H1 (cell line): Measurements from ENCODE around the gene XRN2. TPM values are rescaled to one million over a fixed set of nuclear protein-coding genes. Genes with fewer than 3 reads are reported as not detected.

ENCODE experiments used
- CTCF ChIA-PET: fragments of 300-600 bp; sonication (Branson Sonifier 250); formaldehyde crosslinking; loops from one replicate; lab custom pipeline; 2021; ENCODE audit not compliant: partially characterized antibody; lab: Charles Lee
- POLR2A ChIA-PET: fragments of 300-600 bp; sonication (Branson Sonifier 250); formaldehyde crosslinking; loops from one replicate; lab custom pipeline; 2021; ENCODE audit warnings: inconsistent platforms; ENCODE audit not compliant: partially characterized antibody; lab: Charles Lee
- DNase-seq, 2 experiments: peaks; one replicate each; pipeline versions ENCODE4 v3.0.0 to v3.0.0-alpha.2; 2010 to 2022; ENCODE audit warnings: low spot score in 2 of 2, low read depth in 1 of 2, mixed read lengths in 1 of 2
- FAIRE-seq: peaks from 2 replicates; lab custom pipeline; 2011; peaks lifted over from hg19 to GRCh38; lab: Jason Lieb, UNC
- H2AFZ ChIP-seq: 2 replicates; pipeline ENCODE4 v1.8.1; 2012; ENCODE audit warnings: low read length, inconsistent platforms
- H2AK5ac ChIP-seq: 2 replicates; pipeline ENCODE4 v1.6.1; 2013; ENCODE audit warnings: low read depth, low read length
- H2BK120ac ChIP-seq: replicated peaks from 2 replicates; pipeline ENCODE3; 2013; ENCODE audit warnings: low read depth, low read length, inconsistent platforms
- H2BK12ac ChIP-seq: 2 replicates; pipeline ENCODE4 v1.6.1; 2013; ENCODE audit warnings: low read depth, low read length
- H2BK15ac ChIP-seq: 2 replicates; pipeline ENCODE4 v1.6.1; 2013; ENCODE audit warnings: low read length
- H2BK20ac ChIP-seq: 2 replicates; pipeline ENCODE4 v1.6.1; 2013; ENCODE audit warnings: low read length
- H2BK5ac ChIP-seq: 2 replicates; pipeline ENCODE4 v1.6.1; 2013; ENCODE audit warnings: low read depth, low read length
- H3K14ac ChIP-seq: 2 replicates; pipeline ENCODE4 v1.6.1; 2013; ENCODE audit warnings: inconsistent platforms; ENCODE audit not compliant: insufficient read length
- H3K18ac ChIP-seq: 2 replicates; pipeline ENCODE4 v1.6.1; 2013; ENCODE audit warnings: low read length; ENCODE audit errors: extremely low read depth
- H3K23ac ChIP-seq: 2 replicates; pipeline ENCODE4 v1.6.1; 2013; ENCODE audit warnings: inconsistent platforms; ENCODE audit not compliant: insufficient read length
- H3K23me2 ChIP-seq: 2 replicates; pipeline ENCODE4 v1.6.1; 2013; ENCODE audit warnings: low read depth, low read length
- H3K27ac ChIP-seq: 2 replicates; pipeline ENCODE4 v1.6.1; 2011; ENCODE audit warnings: low read depth, low read length, inconsistent platforms
- H3K27me3 ChIP-seq, 4 experiments: replicated peaks in 1 of 4; 1 replicate in 1 of 4; 2 replicates in 3 of 4; pipeline versions ENCODE4 v1.6.1 to v1.8.1; 2011 to 2013; ENCODE audit warnings: low read length in 3 of 4, mild to moderate bottlenecking in 3 of 4, inconsistent platforms in 2 of 4, mixed read lengths in 2 of 4, moderate library complexity in 1 of 4; ENCODE audit not compliant: control insufficient read depth in 3 of 4, insufficient read depth in 3 of 4; ENCODE audit errors: extremely low read depth in 1 of 4
- H3K36me3 ChIP-seq, 4 experiments: 2 replicates each; pipeline versions ENCODE4 v1.6.1 to v1.8.1; 2011 to 2013; ENCODE audit warnings: mild to moderate bottlenecking in 4 of 4, low read length in 3 of 4, moderate library complexity in 2 of 4, control low read depth in 1 of 4, inconsistent platforms in 1 of 4; ENCODE audit not compliant: insufficient read depth in 4 of 4, control insufficient read depth in 2 of 4
- H3K4ac ChIP-seq: replicated peaks from 2 replicates; pipeline ENCODE3; 2013; ENCODE audit warnings: low read length, low read depth, mixed read lengths, inconsistent platforms; ENCODE audit not compliant: insufficient read length
- H3K4me1 ChIP-seq, 4 experiments: replicated peaks in 1 of 4; 1 replicate in 1 of 4; 2 replicates in 3 of 4; pipeline versions ENCODE4 v1.6.1 to v1.8.1; 2011 to 2013; ENCODE audit warnings: low read length in 3 of 4, inconsistent platforms in 2 of 4, mixed read lengths in 1 of 4; ENCODE audit not compliant: insufficient read depth in 4 of 4, control insufficient read depth in 3 of 4
- H3K4me2 ChIP-seq, 2 experiments: 2 replicates each; pipeline versions ENCODE4 v1.6.1 to v1.8.1; 2011 to 2013; ENCODE audit warnings: low read depth in 2 of 2, low read length in 2 of 2, control low read depth in 1 of 2, inconsistent platforms in 1 of 2, mild to moderate bottlenecking in 1 of 2; ENCODE audit not compliant: insufficient read depth in 1 of 2
- H3K4me3 ChIP-seq, 4 experiments: fragments of 200-600, 300-600 bp in 1 of 4; sonication (generic), shearing (Covaris generic), sonication (Bioruptor Twin) in 1 of 4; 2 replicates each; pipeline versions ENCODE4 v1.5.1 to v1.8.1; 2011 to 2016; ENCODE audit warnings: low read length in 4 of 4, low read depth in 3 of 4, control low read depth in 2 of 4, inconsistent platforms in 2 of 4, mild to moderate bottlenecking in 2 of 4, mixed read lengths in 1 of 4, moderate library complexity in 1 of 4; ENCODE audit not compliant: insufficient read depth in 2 of 4; ENCODE audit errors: extremely low read depth in 1 of 4
- H3K56ac ChIP-seq: replicated peaks from 2 replicates; pipeline ENCODE3; 2013; ENCODE audit warnings: low read depth, mild to moderate bottlenecking, mixed read lengths, low read length, inconsistent platforms; ENCODE audit not compliant: insufficient read length
- H3K79me1 ChIP-seq: 2 replicates; pipeline ENCODE4 v1.6.1; 2013; ENCODE audit warnings: low read depth, low read length, control low read depth
- H3K79me2 ChIP-seq, 2 experiments: 2 replicates each; pipeline versions ENCODE4 v1.6.1 to v1.8.1; 2012 to 2013; ENCODE audit warnings: low read length in 2 of 2, mild to moderate bottlenecking in 2 of 2, inconsistent platforms in 1 of 2; ENCODE audit not compliant: insufficient read depth in 2 of 2, control insufficient read depth in 1 of 2
- H3K9ac ChIP-seq, 4 experiments: replicated peaks in 1 of 4; 1 replicate in 1 of 4; 2 replicates in 3 of 4; pipeline versions ENCODE4 v1.6.1 to v1.8.1; 2011 to 2013; ENCODE audit warnings: low read depth in 3 of 4, low read length in 3 of 4, control low read depth in 2 of 4, mild to moderate bottlenecking in 2 of 4, moderate library complexity in 2 of 4, inconsistent platforms in 1 of 4; ENCODE audit errors: extremely low read depth in 1 of 4
- H3K9me3 ChIP-seq, 2 experiments: 2 replicates each; pipeline versions ENCODE4 v1.6.1 to v1.8.1; 2012 to 2013; ENCODE audit warnings: mild to moderate bottlenecking in 2 of 2, moderate library complexity in 2 of 2, control low read depth in 1 of 2, inconsistent platforms in 1 of 2, low read depth in 1 of 2, low read length in 1 of 2, mixed read lengths in 1 of 2; ENCODE audit not compliant: insufficient read depth in 2 of 2
- H4K20me1 ChIP-seq, 2 experiments: replicated peaks in 1 of 2; 2 replicates each; pipeline versions ENCODE3 to v1.8.1; 2011 to 2013; ENCODE audit warnings: inconsistent platforms in 2 of 2, low read length in 2 of 2, mild to moderate bottlenecking in 1 of 2; ENCODE audit not compliant: insufficient read depth in 2 of 2, control insufficient read depth in 1 of 2
- H4K5ac ChIP-seq: 2 replicates; pipeline ENCODE4 v1.6.1; 2013; ENCODE audit warnings: low read length, low read depth, mixed read lengths, inconsistent platforms; ENCODE audit not compliant: insufficient read length
- H4K8ac ChIP-seq: 2 replicates; pipeline ENCODE4 v1.8.0; 2013; ENCODE audit warnings: mild to moderate bottlenecking, moderate library complexity, low read length, inconsistent platforms; ENCODE audit not compliant: insufficient read depth; ENCODE audit errors: extremely low read depth
- H4K91ac ChIP-seq: replicated peaks from 2 replicates; pipeline ENCODE3; 2013; ENCODE audit warnings: low read length, mixed read lengths, inconsistent platforms; ENCODE audit not compliant: insufficient read length
- CBX8 ChIP-seq: fragments of 300-800, 300-1000 bp; sonication (generic); IDR thresholded peaks from 2 replicates; pipeline ENCODE4 v1.7.1; 2016; ENCODE audit warnings: low read depth, low read length, borderline replicate concordance
- FOSL1 ChIP-seq: IDR thresholded peaks from 2 replicates; pipeline ENCODE4 v1.6.1; 2011; ENCODE audit warnings: mild to moderate bottlenecking, low read depth, low read length, moderate library complexity; ENCODE audit not compliant: insufficient read depth
- JUN ChIP-seq: IDR thresholded peaks from 2 replicates; pipeline ENCODE4 v1.6.1; 2011; ENCODE audit warnings: low read depth, mild to moderate bottlenecking, improper control_type of control experiment, low read length
- MAFK ChIP-seq: IDR thresholded peaks from 2 replicates; pipeline ENCODE4 v1.6.1; 2012; ENCODE audit warnings: low read depth, mild to moderate bottlenecking, improper control_type of control experiment, low read length
- POLR2AphosphoS5 ChIP-seq: IDR thresholded peaks from 2 replicates; pipeline ENCODE4 v1.6.1; 2011; ENCODE audit warnings: low read depth, low read length
- POU5F1 ChIP-seq: IDR thresholded peaks from 2 replicates; pipeline ENCODE4 v1.6.1; 2011; ENCODE audit warnings: low read depth, mild to moderate bottlenecking, low read length, moderate library complexity
- RNF2 ChIP-seq: fragments of 200-900, 300-1000 bp; sonication (generic); IDR thresholded peaks from 2 replicates; pipeline ENCODE4 v1.7.1; 2016; ENCODE audit warnings: borderline replicate concordance, low read depth, mild to moderate bottlenecking, antibody characterized with exemption, low read length; ENCODE audit not compliant: poor library complexity, severe bottlenecking; ENCODE audit errors: missing control alignments
- RXRA ChIP-seq: IDR thresholded peaks from 2 replicates; pipeline ENCODE4 v1.6.1; 2011; ENCODE audit warnings: low read depth, mild to moderate bottlenecking, low read length, moderate library complexity; ENCODE audit not compliant: insufficient read depth
- TAF1 ChIP-seq: IDR thresholded peaks from 2 replicates; pipeline ENCODE4 v1.6.1; 2011; ENCODE audit warnings: mild to moderate bottlenecking, low read depth, low read length
- whole genome bisulfite sequencing, 2 experiments: shearing (Covaris generic) in 1 of 2; methylation state at CpG; one replicate each; pipeline versions ENCODE4 v1.1.6 to v1.1.7; 2013 to 2015; ENCODE audit warnings: low lambda C conversion rate in 2 of 2, mixed read lengths in 2 of 2, inconsistent platforms in 1 of 2, low coverage in 1 of 2, missing lambda C conversion rate in 1 of 2; ENCODE audit not compliant: insufficient replicate concordance in 2 of 2, insufficient coverage in 1 of 2, insufficient read length in 1 of 2; ENCODE audit errors: extremely low coverage in 1 of 2, missing lambda C conversion rate in 1 of 2; 5-methylcytosine and 5-hydroxymethylcytosine counted together
- polyA plus RNA-seq, 7 experiments: library from polyadenylated mRNA; depleted of rRNA in 3 of 7; stranded (reverse) in 5 of 7; unstranded in 2 of 7; fragments of >200 nt in 5 of 7; fragments of 200-250 nt in 2 of 7; gene quantifications; 1 replicate in 5 of 7; 2 replicates in 1 of 7; 4 replicates in 1 of 7; pipeline versions ENCODE4 v1.2.1 to v1.2.3, GENCODE V29; 2011 to 2013; ENCODE audit warnings: missing spikeins in 2 of 7, mixed read lengths in 2 of 7
- total RNA-seq: library from RNA; stranded (reverse); fragmentation: NEBNext Ultra II Directional; extraction: Animal tissue kit (Norgen Biotek cat#: 25700); gene quantifications from 2 replicates; pipeline ENCODE4 v1.2.1, GENCODE V29; 2021
- TF ChIP-seq, protein P1 (sequence below): IDR thresholded peaks from 2 replicates; pipeline ENCODE4 v1.6.1; 2012; ENCODE audit warnings: inconsistent platforms

Gene XRN2
- total and polyA plus RNA-seq, 2 of the 8 experiments (the other 6 are each of a cell fraction or from before 2014, with no cell fraction given): 60.3 to 139 TPM

DNA sequence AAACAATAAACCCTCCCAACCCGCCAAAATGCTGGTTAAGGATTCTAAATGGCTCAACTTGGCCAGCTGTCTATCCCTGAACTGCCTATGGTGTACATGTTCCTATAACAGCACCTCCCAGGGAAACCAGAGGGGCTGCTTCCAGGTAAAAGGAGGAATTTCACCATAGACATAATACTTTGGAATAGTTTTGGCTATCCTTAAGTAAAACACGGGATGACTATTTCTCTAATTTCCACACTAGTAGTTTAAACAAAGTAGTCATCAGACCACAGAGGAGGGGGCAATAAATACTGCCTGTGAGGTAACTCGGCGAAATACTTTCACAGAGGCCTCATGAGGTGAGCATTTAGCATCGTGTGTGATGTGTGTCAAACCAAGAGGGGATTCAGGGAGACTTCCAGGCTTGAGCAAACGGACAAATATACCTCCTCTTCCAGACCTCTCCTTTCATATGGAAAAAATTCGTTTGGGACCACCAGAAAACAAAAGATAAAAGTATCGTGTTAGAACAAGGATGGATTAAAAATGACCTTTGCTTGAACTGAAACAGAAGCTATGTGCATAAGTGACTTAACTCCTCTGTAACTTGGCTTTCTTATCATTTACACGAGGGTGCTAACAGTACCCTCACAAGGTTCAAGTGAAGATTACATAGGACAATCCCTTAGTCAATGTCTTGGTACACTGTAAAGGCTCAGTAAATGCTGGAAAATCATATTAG lies 1.0 kb upstream of the XRN2 start:
- H2BK15ac ChIP-seq: no peak overlapping the region
- no peaks in the 10 kb centered on the region for H3K9me3 ChIP-seq
- H2BK120ac ChIP-seq: no peak overlapping the region
- H3K23me2 ChIP-seq: peaks cover 5% of the 10 kb centered on the region
- peak overlapping the region; percentile 91 to 98 for H3K4me2 ChIP-seq
- peaks cover 4 to 5% of the 10 kb centered on the region in 2 experiments for H4K20me1 ChIP-seq
- no peak overlapping the region for H2BK5ac ChIP-seq
- H3K23ac ChIP-seq: no peak overlapping the region
- no peak overlapping the region for H4K5ac ChIP-seq
- H2BK12ac ChIP-seq: no peak overlapping the region
- H3K4ac ChIP-seq: no peak overlapping the region
- H2AFZ ChIP-seq: no peak overlapping the region
- no peaks in the 10 kb centered on the region for H3K36me3 ChIP-seq
- H2BK20ac ChIP-seq: no peak overlapping the region
- H2AK5ac ChIP-seq: no peak overlapping the region
- H3K27ac ChIP-seq: 0 out of 2 replicates have a peak overlapping the region, but pooled peaks have one; percentile 98
- POLR2A ChIA-PET: interaction anchor here (0.8 to 2.7 kb wide), 16 partner anchors 8 to 296 kb away, joined by 3 to 17 read pairs (median 4); no protein-coding TSS in a partner anchor
- FAIRE-seq (no peak), DNase-seq (no peak)
- no peak overlapping the region for H4K91ac ChIP-seq
- no peaks in the 10 kb centered on the region for H3K79me1 ChIP-seq
- H3K79me2 ChIP-seq: peaks cover 19 to 25% of the 10 kb centered on the region in 2 experiments
- H3K56ac ChIP-seq: no peak overlapping the region
- peak overlapping the region; percentile 77 to 94 (median 86) for H3K4me3 ChIP-seq
- H3K9ac ChIP-seq: peak overlapping the region in 2 of 4 experiments; percentile 98 to 99; a peak in 4 of 7 replicates
- no peaks in the 10 kb centered on the region for H3K27me3 ChIP-seq
- CTCF ChIA-PET: interaction anchor here (0.6 to 2.0 kb wide), 7 partner anchors 10 to 533 kb away, joined by 3 to 9 read pairs (median 3); no protein-coding TSS in a partner anchor
- H3K14ac ChIP-seq: no peak overlapping the region
- H3K4me1 ChIP-seq: peaks cover 0 to 3% (median 1%) of the 10 kb centered on the region in 4 experiments; a peak in 2 of 7 replicates
- H4K8ac ChIP-seq: no peak overlapping the region
- no peak overlapping the region for H3K18ac ChIP-seq
- 73% methylated on average over 9 of the region's 9 CpGs; no CpG with 5 or more reads in 1 of the 2 experiments for WGBS, 2 experiments
- TF ChIP-seq, protein P1, sequence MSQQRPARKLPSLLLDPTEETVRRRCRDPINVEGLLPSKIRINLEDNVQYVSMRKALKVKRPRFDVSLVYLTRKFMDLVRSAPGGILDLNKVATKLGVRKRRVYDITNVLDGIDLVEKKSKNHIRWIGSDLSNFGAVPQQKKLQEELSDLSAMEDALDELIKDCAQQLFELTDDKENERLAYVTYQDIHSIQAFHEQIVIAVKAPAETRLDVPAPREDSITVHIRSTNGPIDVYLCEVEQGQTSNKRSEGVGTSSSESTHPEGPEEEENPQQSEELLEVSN: no peak
- TF ChIP-seq FOSL1 (no peak), CBX8 (no peak), POU5F1 (no peak), POLR2AphosphoS5 (no peak), RXRA (no peak), JUN (no peak), RNF2 (no peak), TAF1 (no peak), MAFK (no peak)
